ENCODE results near the gene MKX.

MKX gene

GRCh38 chr10:27671821-27672220, 73.8 kb downstream of the MKX start:
- TF ChIP-seq ZFX (IDR thresholded peaks at IDR 0.05; ENCODE audit: borderline replicate concordance) = no peak
- TF ChIP-seq CTCF (IDR thresholded peaks at IDR 0.05) = no peak
- H3K27ac ChIP-seq = no peak overlapping the region

- TF ChIP-seq CTCF (IDR thresholded peaks at IDR 0.05) (no peak), ZFX (IDR thresholded peaks at IDR 0.05; ENCODE audit: borderline replicate concordance) (no peak)
- no peak overlapping the region for H3K27ac ChIP-seq
Measured at GRCh38 chr10:27664461-27664860, 81.2 kb downstream of the MKX start.

- no peak for TF ChIP-seq CTCF (IDR thresholded peaks at IDR 0.05)
- no peak overlapping the region for H3K27ac ChIP-seq
Measured at GRCh38 chr10:27663621-27664020, 82.0 kb downstream of the MKX start.

GRCh38 chr10:27661514-27662286, 83.9 kb downstream of the MKX start:
- no peak overlapping the region for H3K27ac ChIP-seq
- TF ChIP-seq ZFX (IDR thresholded peaks at IDR 0.05; ENCODE audit: borderline replicate concordance) (no peak), CTCF (IDR thresholded peaks at IDR 0.05) (no peak)

- H3K27ac ChIP-seq = no peak overlapping the region
- TF ChIP-seq ZFX (IDR thresholded peaks at IDR 0.05; ENCODE audit: borderline replicate concordance) (no peak), CTCF (IDR thresholded peaks at IDR 0.05) (no peak)
Measured at GRCh38 chr10:27660711-27661110, 84.9 kb downstream of the MKX start.

GRCh38 chr10:27660268-27660667, 85.4 kb downstream of the MKX start:
- H3K27ac ChIP-seq = no peak overlapping the region
- TF ChIP-seq CTCF (IDR thresholded peaks at IDR 0.05) (no peak), ZFX (IDR thresholded peaks at IDR 0.05; ENCODE audit: borderline replicate concordance) (no peak)

- no peak for TF ChIP-seq ZFX (IDR thresholded peaks at IDR 0.05; ENCODE audit: borderline replicate concordance)
- TF ChIP-seq CTCF (IDR thresholded peaks at IDR 0.05) = no peak
- no peak overlapping the region for H3K27ac ChIP-seq
Measured at GRCh38 chr10:27659786-27660185, 85.8 kb downstream of the MKX start.

Measured in 22Rv1 (cell line).